Measurements from ENCODE around the gene ZNF83.

The ZNF83 gene

GRCh38 chr19:52566588-52566987 lies 71.6 kb downstream of the ZNF83 start:
- DNase-seq = no peak

DNA sequence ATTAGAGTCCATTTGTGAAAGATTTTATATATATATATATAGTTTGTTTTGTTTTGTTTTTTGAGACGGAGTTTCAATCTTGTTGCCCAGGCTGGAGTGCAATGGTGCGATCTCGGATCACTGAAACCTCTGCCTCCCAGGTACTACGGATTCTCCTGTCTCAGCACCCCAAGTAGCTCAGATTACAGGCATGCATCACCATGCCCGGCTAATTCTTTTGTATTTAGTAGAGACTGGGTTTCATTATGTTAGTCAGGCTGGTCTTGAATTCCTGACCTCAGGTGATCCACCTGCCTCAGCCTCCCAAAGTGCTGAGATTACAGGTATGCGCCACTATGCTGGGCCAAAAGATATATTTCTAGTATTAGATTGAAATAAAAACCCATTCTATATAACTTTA lies 72.0 kb downstream of the ZNF83 start:
- no peak for DNase-seq
